ENCODE measurements around the gene SHISA9.

The SHISA9 gene

GRCh38 chr16:13083681-13084080 lies 182.3 kb downstream of the SHISA9 start:
- TF ChIP-seq TOX (CRISPR knock-in tag; IDR thresholded peaks at IDR 0.05; ENCODE audit: borderline replicate concordance) (no peak), CSDC2 (CRISPR knock-in tag; IDR thresholded peaks at IDR 0.05) (no peak), CREB5 (CRISPR knock-in tag; IDR thresholded peaks at IDR 0.05; ENCODE audit: low read depth) (no peak), ISL1 (CRISPR knock-in tag; IDR thresholded peaks at IDR 0.05) (no peak), ZFP3 (CRISPR knock-in tag; IDR thresholded peaks at IDR 0.05) (no peak), ZNF70 (CRISPR knock-in tag; IDR thresholded peaks at IDR 0.05) (no peak), ZNF565 (CRISPR knock-in tag; conservative IDR thresholded peaks at IDR 0.05; ENCODE audit: low read depth) (no peak), CSRNP3 (CRISPR knock-in tag; IDR thresholded peaks at IDR 0.05) (no peak), ZFP30 (CRISPR knock-in tag; IDR thresholded peaks at IDR 0.05) (no peak), BACH2 (CRISPR knock-in tag; IDR thresholded peaks at IDR 0.05; ENCODE audit: borderline replicate concordance) (no peak), GLIS3 (CRISPR knock-in tag; IDR thresholded peaks at IDR 0.05) (no peak), SNAI2 (CRISPR knock-in tag; IDR thresholded peaks at IDR 0.05) (no peak), ZNF8 (CRISPR knock-in tag; IDR thresholded peaks at IDR 0.05) (no peak), TSHZ2 (CRISPR knock-in tag; IDR thresholded peaks at IDR 0.05) (no peak), ZC3H10 (CRISPR knock-in tag; IDR thresholded peaks at IDR 0.05) (no peak), RARB (CRISPR knock-in tag; IDR thresholded peaks at IDR 0.05) (no peak), PPARA (CRISPR knock-in tag; IDR thresholded peaks at IDR 0.05; ENCODE audit: borderline replicate concordance) (no peak), OSR1 (CRISPR knock-in tag; IDR thresholded peaks at IDR 0.05) (no peak), ARNTL (CRISPR knock-in tag; IDR thresholded peaks at IDR 0.05; ENCODE audit: borderline replicate concordance, low read depth) (no peak)
- ATAC-seq: no peak

- TF ChIP-seq ZNF70 (CRISPR knock-in tag; IDR thresholded peaks at IDR 0.05): no peak
- no peak for TF ChIP-seq ZC3H10 (CRISPR knock-in tag; IDR thresholded peaks at IDR 0.05)
- no peak for ATAC-seq
Measured at GRCh38 chr16:13084331-13084730, 182.9 kb downstream of the SHISA9 start.

- no peak for ATAC-seq
- TF ChIP-seq ARNTL (CRISPR knock-in tag; IDR thresholded peaks at IDR 0.05; ENCODE audit: borderline replicate concordance, low read depth) (no peak), TCF4 (CRISPR knock-in tag; IDR thresholded peaks at IDR 0.05; ENCODE audit: borderline replicate concordance) (no peak), CREB5 (CRISPR knock-in tag; IDR thresholded peaks at IDR 0.05; ENCODE audit: low read depth) (no peak)
Measured at GRCh38 chr16:13093661-13094060, 192.3 kb downstream of the SHISA9 start.

- TF ChIP-seq TOX (CRISPR knock-in tag; IDR thresholded peaks at IDR 0.05; ENCODE audit: borderline replicate concordance): no peak
- ATAC-seq: no peak
Measured at GRCh38 chr16:13095061-13095460, 193.7 kb downstream of the SHISA9 start.

GRCh38 chr16:13098536-13098935 lies 197.1 kb downstream of the SHISA9 start:
- ATAC-seq: no peak
- TF ChIP-seq PPARA (CRISPR knock-in tag; IDR thresholded peaks at IDR 0.05; ENCODE audit: borderline replicate concordance): no peak
- no peak for TF ChIP-seq ISL1 (CRISPR knock-in tag; IDR thresholded peaks at IDR 0.05)
- no peak for TF ChIP-seq ZNF565 (CRISPR knock-in tag; conservative IDR thresholded peaks at IDR 0.05; ENCODE audit: low read depth)
- TF ChIP-seq ZFP3 (CRISPR knock-in tag; IDR thresholded peaks at IDR 0.05): no peak
- no peak for TF ChIP-seq RARB (CRISPR knock-in tag; IDR thresholded peaks at IDR 0.05)
- no peak for TF ChIP-seq ARNTL (CRISPR knock-in tag; IDR thresholded peaks at IDR 0.05; ENCODE audit: borderline replicate concordance, low read depth)
- TF ChIP-seq TOX (CRISPR knock-in tag; IDR thresholded peaks at IDR 0.05; ENCODE audit: borderline replicate concordance): no peak
- no peak for TF ChIP-seq PATZ1 (CRISPR knock-in tag; IDR thresholded peaks at IDR 0.05; ENCODE audit: borderline replicate concordance)
- TF ChIP-seq CSDC2 (CRISPR knock-in tag; IDR thresholded peaks at IDR 0.05): no peak
- TF ChIP-seq OSR1 (CRISPR knock-in tag; IDR thresholded peaks at IDR 0.05): no peak
- no peak for TF ChIP-seq ZNF70 (CRISPR knock-in tag; IDR thresholded peaks at IDR 0.05)
- TF ChIP-seq CREB5 (CRISPR knock-in tag; IDR thresholded peaks at IDR 0.05; ENCODE audit: low read depth): no peak
- TF ChIP-seq ZFP30 (CRISPR knock-in tag; IDR thresholded peaks at IDR 0.05): no peak
- TF ChIP-seq BACH2 (CRISPR knock-in tag; IDR thresholded peaks at IDR 0.05; ENCODE audit: borderline replicate concordance): no peak
- TF ChIP-seq TCF4 (CRISPR knock-in tag; IDR thresholded peaks at IDR 0.05; ENCODE audit: borderline replicate concordance): no peak
- no peak for TF ChIP-seq ZC3H10 (CRISPR knock-in tag; IDR thresholded peaks at IDR 0.05)
